HG03097 (cell line): ENCODE measurements around the gene GUCD1.
"Not testable (repeated sequence)": the region's sequence is repeated elsewhere in the genome, so short reads cannot be mapped to it uniquely, and the experiment has no call there.

ENCODE experiments used
- ATAC-seq: cut with Tn5 transposase; IDR thresholded peaks from one replicate; pipeline ENCODE4 v1.9.1; 2021; ENCODE audit not compliant: unreplicated experiment, low FRiP score

Gene GUCD1

DNA sequence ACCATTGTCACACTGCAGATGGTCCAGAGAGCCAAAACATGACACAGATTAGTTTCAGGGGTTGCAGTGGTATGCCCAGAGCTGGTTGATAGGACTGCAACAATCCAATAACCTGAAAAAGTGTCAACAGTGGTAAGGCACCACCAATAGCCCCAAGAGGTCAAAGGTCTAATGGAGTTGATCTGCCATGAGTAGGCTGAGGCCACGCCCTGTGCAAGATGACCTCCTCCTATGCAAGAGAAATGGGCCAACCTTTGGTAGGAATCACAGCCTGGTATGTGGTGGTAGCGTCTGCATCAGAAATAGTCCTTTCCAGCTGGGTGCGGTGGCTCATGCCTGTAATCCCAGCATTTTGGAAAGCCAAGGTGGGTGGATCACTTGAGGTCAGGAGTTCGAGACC, 19.6 kb downstream of the GUCD1 start:
- no peak for ATAC-seq

DNA sequence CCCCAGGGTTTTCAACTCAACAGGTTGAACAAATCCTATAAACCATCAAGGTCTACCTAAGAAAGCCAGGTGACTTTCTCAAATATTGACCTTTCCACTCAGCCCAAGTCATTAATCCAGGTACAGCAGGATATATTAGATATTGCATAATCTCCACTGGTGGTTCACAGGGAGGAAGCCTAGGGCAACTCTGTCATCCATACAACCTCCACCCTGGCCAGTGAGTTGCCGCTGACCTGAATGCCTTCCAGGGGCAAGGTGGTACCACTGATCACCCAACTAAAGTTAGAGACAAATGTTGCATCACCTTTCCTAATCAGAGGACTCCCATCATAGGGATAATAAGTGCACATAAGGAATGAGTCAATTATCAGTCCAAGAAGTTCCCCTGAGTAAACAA, 22.9 kb downstream of the GUCD1 start:
- ATAC-seq = no peak

DNA sequence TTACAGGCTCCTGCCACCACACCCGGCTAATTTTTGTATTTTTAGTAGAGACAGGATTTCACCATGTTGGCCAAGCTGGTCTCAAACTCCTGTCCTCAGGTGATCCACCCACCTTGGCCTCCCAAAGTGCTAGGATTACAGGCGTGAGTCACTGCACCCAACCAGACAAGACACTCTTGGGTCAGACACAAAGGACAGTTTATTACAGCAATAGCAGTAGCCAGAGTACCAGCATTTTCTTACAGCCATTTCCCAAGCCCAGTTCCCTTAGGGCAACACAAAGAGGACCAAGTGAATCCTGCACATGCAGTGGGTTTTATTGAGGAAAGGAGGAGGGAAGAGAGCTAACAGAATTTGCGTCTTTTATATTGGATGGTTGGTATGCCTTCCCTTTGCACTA, 24.0 kb downstream of the GUCD1 start:
- ATAC-seq = not testable (repeated sequence)

DNA sequence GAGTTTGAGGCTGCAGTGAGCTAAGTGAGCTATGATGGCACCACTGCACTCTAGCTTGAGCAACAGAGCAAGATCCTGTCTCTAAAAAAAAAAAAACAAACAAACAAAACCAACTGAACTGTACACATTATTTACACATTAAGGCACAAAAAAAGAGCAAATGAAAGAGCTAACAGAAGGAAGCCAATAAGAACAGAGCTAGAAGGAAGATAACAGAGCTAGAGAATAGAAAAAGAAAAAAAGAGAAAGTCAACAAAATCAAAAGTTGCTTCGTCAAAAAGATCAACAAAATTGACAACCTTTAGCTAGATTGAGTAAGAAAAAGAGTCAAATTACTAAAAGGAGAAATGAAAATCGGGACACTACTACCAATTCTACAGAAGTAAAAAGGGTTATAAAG, 25.0 kb downstream of the GUCD1 start:
- no peak for ATAC-seq

DNA sequence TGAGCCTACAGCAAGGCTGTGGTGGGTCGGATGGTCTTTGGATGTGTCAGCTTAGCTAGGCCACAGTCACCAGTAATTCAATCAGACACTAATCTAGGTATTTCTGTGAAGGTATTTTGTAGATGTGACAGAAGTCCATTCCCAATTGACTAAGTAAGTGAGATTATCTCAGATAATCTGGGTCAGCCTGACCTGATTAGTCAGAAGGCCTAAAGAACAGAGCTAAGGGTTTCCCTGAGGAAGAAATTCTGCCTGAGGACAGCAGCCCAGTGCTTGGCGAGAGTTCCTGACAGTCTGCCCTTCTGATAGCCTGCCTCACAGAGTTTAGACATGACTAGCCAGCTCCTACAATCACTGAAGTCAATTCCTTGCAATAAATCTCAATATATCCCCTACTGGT, 28.7 kb downstream of the GUCD1 start:
- ATAC-seq = no peak

DNA sequence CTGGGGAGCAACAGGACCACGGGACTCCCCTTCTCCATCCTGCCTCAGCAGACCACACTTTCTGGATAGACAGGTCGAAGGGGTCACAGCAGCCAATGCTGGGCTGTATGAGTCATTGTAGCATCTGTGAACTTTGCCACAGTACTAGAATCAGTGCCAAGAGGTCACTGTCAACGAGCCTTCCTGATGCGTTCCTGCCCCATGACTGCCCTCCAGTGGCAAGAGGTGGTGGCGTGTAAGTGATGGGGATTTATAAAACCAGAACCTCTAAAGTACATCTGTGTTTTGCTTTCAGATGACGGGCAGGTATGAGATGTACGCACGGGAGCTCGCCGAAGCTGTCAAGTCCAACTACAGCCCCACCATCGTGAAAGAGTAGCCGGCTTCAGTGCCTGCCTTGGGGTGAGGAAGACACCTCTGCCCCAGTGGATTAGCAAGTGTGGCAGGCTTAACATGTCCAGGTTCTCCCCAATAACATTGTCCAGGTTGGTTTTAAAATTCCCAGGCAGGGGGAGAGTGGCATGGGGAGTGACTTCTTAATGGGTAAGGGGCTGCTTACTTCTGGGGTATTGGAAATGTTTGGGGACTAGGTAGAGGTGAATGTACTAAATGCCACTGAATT, 29.4 kb downstream of the GUCD1 start:
- peak; percentile 60 for ATAC-seq

DNA sequence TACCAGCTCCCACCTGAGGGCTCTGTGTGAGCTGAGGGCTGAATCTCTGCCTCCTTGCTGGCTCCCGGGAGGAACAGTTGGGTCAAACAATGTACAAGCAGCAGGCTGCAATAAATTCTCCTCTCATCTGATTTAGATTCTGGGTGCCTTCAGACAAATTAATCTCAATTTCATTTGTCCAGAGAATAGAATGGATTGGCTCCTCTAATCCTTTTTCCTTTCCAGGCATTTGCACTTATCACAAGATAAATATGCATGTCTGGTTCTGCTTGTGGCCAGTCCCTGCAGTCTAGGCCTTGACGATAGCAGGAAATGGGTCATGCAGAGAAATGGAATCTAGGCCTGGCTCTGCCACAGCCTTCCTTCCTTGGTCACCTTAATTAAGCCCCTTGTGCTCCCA, 31.1 kb downstream of the GUCD1 start:
- no peak for ATAC-seq

- ATAC-seq = no peak
These were observed 33.1 kb downstream of the GUCD1 start for GRCh38 chr22:24521791-24522245.

GRCh38 chr22:24519496-24519895, 35.4 kb downstream of the GUCD1 start:
- ATAC-seq = no peak

DNA sequence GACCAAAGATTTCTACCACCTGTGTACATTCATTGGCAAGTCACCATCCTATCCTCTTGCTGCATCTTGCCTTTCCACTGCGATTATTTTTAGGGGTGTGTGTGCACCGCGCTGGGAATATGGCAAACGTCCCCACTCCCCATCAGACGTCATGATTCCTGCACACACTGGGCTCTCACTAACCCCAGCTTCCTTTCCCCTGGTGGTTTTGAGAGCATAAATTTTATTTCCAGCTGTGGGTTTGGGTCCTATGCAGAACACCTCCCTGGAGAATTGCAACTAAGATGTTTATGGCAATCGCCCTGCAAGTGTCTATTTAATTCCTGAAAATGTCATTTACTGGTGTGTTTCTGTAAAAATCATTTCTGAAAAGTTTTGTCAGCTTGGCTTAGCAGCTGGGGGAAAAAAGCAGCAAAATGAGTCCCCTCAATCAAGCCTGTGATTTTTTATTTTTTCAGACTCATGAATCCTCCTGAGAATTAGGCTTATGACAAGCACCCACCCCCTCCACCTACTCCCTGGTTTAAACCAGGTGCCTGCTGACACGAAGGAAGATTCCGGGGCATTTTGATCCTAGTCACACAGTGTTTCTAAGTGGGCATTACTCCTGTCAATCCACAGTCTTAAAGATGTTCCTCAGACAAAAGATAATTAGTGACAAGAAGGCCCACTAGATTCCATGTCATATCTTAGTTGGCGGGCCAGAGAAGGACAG, 36.0 kb downstream of the GUCD1 start:
- ATAC-seq = no peak

- ATAC-seq = no peak
These were observed 36.7 kb downstream of the GUCD1 start for GRCh38 chr22:24518228-24518627.

DNA sequence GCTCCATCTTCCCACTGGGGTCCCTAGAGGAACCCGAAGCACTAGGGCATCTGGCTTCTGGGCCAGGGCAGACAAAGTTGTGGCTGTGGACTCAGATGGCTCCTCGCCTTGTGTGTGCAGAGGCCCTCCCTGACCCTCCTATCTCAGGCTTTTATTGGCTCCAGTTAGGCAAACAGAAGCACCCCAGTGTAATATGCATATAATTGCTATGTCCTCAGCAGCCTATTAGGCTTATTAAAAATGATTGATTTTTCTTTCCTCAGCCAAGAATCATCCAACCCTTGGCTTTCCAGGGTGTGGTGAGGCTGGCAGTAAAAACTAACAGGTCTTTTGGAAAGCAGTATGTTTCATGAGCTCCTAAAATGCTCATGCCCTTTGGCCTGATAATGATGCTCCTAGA, 37.5 kb downstream of the GUCD1 start:
- ATAC-seq = no peak

DNA sequence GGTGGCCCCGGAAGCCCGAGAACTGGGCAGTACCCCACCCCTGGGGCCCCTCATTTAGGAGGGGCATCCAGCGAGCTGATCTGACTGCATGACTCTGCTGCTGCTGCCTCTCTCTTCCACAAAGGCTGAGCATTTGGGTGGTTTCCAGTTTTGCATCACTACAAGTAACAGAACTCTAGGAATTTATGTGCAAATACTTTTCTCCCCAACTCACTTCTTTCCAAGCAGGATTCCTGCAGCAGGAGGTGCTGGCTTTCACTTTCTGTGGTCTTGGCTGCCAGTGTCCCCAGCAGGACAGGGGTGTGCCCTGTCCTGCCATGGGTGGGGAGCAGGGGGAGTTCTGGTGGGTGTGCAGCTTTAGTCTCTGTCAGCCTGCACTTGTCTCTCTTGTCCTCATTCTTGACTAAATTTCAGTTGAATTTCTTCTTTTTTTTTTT, 38.6 kb downstream of the GUCD1 start:
- ATAC-seq = no peak

GRCh38 chr22:24515027-24515338, 40.0 kb downstream of the GUCD1 start:
- no peak for ATAC-seq

DNA sequence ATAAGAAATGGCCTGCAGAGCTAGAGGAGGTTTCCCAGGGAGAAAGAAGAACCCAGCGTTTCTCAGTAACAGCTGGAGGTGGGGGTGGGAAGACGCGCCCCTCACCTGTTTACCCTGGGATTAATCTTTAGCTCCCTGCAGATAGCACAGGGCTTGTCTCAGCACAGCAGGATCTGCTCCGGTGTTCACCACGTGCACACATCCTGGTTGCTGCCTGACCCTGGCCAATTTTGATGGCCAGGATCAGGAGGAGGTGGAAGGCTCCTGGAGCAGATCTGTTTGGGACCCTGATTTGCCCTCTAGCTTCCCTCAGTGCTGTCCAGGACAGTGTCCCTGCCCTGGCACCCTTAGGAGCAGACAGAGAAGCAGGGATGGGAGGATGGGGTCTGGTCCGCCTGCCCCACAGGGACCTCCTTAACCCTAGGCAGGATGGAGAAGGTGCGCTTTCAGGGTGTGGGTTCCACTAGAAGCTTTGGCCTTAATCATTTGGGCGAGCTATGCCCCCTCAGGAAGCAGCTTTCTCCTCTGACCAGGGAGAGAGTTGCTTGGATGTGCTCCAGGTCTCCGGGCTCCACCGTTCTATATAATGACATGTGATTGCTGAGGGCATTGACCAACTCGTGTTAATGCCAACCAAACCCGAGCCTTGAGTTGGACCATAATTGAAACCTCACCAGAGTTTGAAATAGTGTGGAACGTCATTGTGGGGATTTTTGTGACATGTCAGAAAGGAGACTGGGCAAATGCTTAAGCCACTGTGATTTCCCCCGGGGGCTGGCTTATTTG, 40.5 kb downstream of the GUCD1 start:
- ATAC-seq = no peak

DNA sequence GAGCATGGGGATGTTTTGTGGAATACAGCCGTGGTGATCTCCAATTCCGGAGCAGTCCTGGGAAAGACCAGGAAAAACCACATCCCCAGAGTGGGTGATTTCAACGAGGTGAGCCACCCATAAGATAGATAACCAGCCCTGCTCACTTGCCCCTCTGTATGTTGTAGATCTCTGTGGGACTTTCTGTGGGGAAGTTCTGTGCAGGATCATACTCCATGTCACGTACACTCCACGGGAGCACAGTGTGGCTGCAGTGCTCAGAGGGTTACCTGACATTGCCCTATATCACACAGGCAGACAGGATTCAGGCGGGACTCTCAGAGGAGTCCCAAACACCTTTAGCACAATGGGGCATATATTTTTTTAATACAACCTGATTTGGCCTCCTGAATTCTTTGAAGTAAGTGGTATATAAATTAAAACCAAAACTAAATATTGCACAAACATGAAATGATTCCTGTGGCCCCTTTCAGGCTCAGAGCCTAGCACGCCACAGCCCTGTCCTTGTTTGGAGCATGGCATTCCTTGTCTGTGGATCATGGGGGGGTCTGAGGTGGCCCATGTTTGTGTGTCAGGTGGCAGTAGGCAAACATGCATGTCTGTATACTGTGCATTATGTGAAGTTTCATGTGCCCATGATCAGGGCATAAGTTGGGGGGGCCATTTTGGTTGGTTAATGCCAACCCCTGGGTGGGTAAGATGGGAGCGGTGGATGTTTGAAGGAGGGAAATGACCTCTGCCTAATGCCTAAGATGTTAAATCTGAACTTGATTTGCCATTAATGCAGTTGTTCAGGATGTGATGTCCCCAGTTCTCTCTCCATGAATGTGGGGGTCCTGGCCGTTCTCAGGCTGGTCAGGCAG, 41.3 kb downstream of the GUCD1 start:
- ATAC-seq = no peak

GRCh38 chr22:24512043-24512442, 42.9 kb downstream of the GUCD1 start:
- ATAC-seq = no peak

GRCh38 chr22:24510637-24511625, 44.0 kb downstream of the GUCD1 start:
- no peak for ATAC-seq

DNA sequence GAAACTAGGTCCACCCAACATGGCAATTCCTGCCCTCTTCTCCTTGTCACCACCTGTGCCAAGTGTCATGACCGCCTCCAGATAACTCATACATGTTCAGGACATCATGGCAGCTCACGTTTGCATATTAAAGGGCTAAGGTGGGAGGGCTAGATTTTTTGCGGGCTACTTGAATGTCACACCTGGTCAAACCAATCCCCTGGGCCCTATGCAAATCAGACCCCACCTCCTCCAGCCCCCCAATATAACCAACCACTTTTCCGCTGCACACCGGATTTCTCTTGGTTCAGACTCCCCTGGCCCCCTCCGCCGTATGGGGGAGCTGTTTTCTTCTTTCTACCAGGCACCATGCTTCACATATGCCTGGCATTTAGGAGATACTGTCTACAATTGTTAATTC, 47.2 kb downstream of the GUCD1 start:
- ATAC-seq = no peak
